Neural progenitor cell (in vitro differentiated cells): ENCODE results near the gene HRC. TPM values are rescaled to one million over a fixed set of nuclear protein-coding genes. Genes with fewer than 3 reads are reported as not detected.
A peak's percentile ranks its signal among the peaks of the same experiment; 100 is the strongest.

Experiments
- DNase-seq: peaks from one replicate; pipeline ENCODE4 v3.0.0-alpha.2; 2016; ENCODE audit warnings: low spot score
- H2AFZ ChIP-seq: fragments of 200-600 bp; sonication (generic); replicated peaks from 2 replicates; pipeline ENCODE4 v1.6.1; 2016; ENCODE audit warnings: antibody characterized with exemption
- H3F3A ChIP-seq: fragments of 200-600 bp; sonication (generic); 2 replicates; pipeline ENCODE4 v1.6.1; 2016; ENCODE audit warnings: antibody characterized with exemption, low read depth
- H3K27ac ChIP-seq: fragments of 200-600 bp; sonication (generic); 2 replicates; pipeline ENCODE4 v1.5.1; 2016; ENCODE audit warnings: mild to moderate bottlenecking
- H3K27me3 ChIP-seq: fragments of 200-600 bp; sonication (generic); 2 replicates; pipeline ENCODE4 v1.6.1; 2016; ENCODE audit warnings: mild to moderate bottlenecking, moderate library complexity
- H3K36me3 ChIP-seq: fragments of 200-600 bp; sonication (generic); 2 replicates; pipeline ENCODE4 v1.5.1; 2016
- H3K4me1 ChIP-seq: fragments of 200-600 bp; sonication (generic); 2 replicates; pipeline ENCODE4 v1.6.1; 2016; ENCODE audit warnings: mixed run types
- H3K4me2 ChIP-seq: fragments of 200-600 bp; sonication (generic); 2 replicates; pipeline ENCODE4 v1.6.1; 2016
- H3K4me3 ChIP-seq: fragments of 200-600 bp; sonication (generic); 2 replicates; pipeline ENCODE4 v1.5.1; 2016
- H3K79me2 ChIP-seq: fragments of 200-600 bp; sonication (generic); 2 replicates; pipeline ENCODE4 v1.6.1; 2016; ENCODE audit warnings: low read depth
- H3K9ac ChIP-seq: fragments of 200-600 bp; sonication (generic); 2 replicates; pipeline ENCODE4 v1.6.1; 2016
- H3K9me3 ChIP-seq: fragments of 200-600 bp; sonication (generic); 2 replicates; pipeline ENCODE4 v1.5.1; 2016; ENCODE audit warnings: low read depth
- H4K20me1 ChIP-seq: fragments of 200-600 bp; sonication (generic); 2 replicates; pipeline ENCODE4 v1.6.1; 2016; ENCODE audit warnings: low read depth
- H3K27ac Mint-ChIP-seq: 3 replicates; pipeline ENCODE4 v1.8.0; 2021; ENCODE audit warnings: mixed read lengths
- H3K27me3 Mint-ChIP-seq: 2 replicates; pipeline ENCODE4 v1.8.0; 2022; ENCODE audit warnings: low read depth, mild to moderate bottlenecking, inconsistent platforms, moderate library complexity, mixed read lengths; ENCODE audit not compliant: insufficient read depth
- H3K36me3 Mint-ChIP-seq: 3 replicates; pipeline ENCODE4 v1.8.0; 2021; ENCODE audit warnings: mixed read lengths
- H3K4me1 Mint-ChIP-seq: 3 replicates; pipeline ENCODE4 v1.8.0; 2021; ENCODE audit warnings: mixed read lengths
- H3K4me3 Mint-ChIP-seq: 3 replicates; pipeline ENCODE4 v1.8.0; 2021; ENCODE audit warnings: mild to moderate bottlenecking, moderate library complexity, mixed read lengths
- H3K9me3 Mint-ChIP-seq: 3 replicates; pipeline ENCODE4 v1.8.0; 2020; ENCODE audit warnings: mixed read lengths
- EZH2 ChIP-seq: fragments of 200-600 bp; sonication (generic); IDR thresholded peaks from 2 replicates; pipeline ENCODE4 v1.6.1; 2017; ENCODE audit warnings: antibody characterized with exemption, mild to moderate bottlenecking, moderate library complexity
- EZH2phosphoT487 ChIP-seq: fragments of 200-600 bp; sonication (generic); IDR thresholded peaks from 2 replicates; pipeline ENCODE4 v1.6.1; 2017; ENCODE audit warnings: antibody characterized with exemption
- total RNA-seq: library from RNA; depleted of rRNA; stranded (reverse); fragments of >200 nt; gene quantifications from 2 replicates; pipeline ENCODE4 v1.2.3, GENCODE V29; 2015; ENCODE audit warnings: low replicate concordance
- TF ChIP-seq, protein P1 (sequence below): fragments of 200-600 bp; sonication (generic); IDR thresholded peaks from 2 replicates; pipeline ENCODE4 v1.5.1; 2017; ENCODE audit warnings: antibody characterized with exemption, mild to moderate bottlenecking

The HRC gene
- total RNA-seq, 1 donor from 2014 or later: not detected

GRCh38 chr19:49152119-49152550 is 3.1 kb downstream of the HRC start:
- TF ChIP-seq, protein P1, sequence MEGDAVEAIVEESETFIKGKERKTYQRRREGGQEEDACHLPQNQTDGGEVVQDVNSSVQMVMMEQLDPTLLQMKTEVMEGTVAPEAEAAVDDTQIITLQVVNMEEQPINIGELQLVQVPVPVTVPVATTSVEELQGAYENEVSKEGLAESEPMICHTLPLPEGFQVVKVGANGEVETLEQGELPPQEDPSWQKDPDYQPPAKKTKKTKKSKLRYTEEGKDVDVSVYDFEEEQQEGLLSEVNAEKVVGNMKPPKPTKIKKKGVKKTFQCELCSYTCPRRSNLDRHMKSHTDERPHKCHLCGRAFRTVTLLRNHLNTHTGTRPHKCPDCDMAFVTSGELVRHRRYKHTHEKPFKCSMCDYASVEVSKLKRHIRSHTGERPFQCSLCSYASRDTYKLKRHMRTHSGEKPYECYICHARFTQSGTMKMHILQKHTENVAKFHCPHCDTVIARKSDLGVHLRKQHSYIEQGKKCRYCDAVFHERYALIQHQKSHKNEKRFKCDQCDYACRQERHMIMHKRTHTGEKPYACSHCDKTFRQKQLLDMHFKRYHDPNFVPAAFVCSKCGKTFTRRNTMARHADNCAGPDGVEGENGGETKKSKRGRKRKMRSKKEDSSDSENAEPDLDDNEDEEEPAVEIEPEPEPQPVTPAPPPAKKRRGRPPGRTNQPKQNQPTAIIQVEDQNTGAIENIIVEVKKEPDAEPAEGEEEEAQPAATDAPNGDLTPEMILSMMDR: no peak
- no peak for TF ChIP-seq EZH2phosphoT487
- H3K27ac ChIP-seq: no peak overlapping the region
- no peaks in the 10 kb centered on the region for H3K36me3 ChIP-seq
- Mint-ChIP-seq H3K9me3 (no peaks in the 10 kb centered on the region), H3K4me1 (peaks cover 30% of the 10 kb centered on the region), H3K4me3 (peak overlapping the region; percentile 96), H3K36me3 (peaks cover 6% of the 10 kb centered on the region), H3K27me3 (peaks cover 10% of the 10 kb centered on the region), H3K27ac (no peak overlapping the region)
- H3K27me3 ChIP-seq: peaks cover 43% of the 10 kb centered on the region
- no peak overlapping the region for H3K4me3 ChIP-seq
- no peak for DNase-seq
- peaks cover 41% of the 10 kb centered on the region for H3F3A ChIP-seq
- H4K20me1 ChIP-seq: peaks cover 10% of the 10 kb centered on the region
- peaks cover 17% of the 10 kb centered on the region for H3K4me1 ChIP-seq
- no peak overlapping the region for H3K4me2 ChIP-seq
- H3K9ac ChIP-seq: no peak overlapping the region
- no peak overlapping the region for H2AFZ ChIP-seq
- no peaks in the 10 kb centered on the region for H3K79me2 ChIP-seq
- H3K9me3 ChIP-seq: no peaks in the 10 kb centered on the region

DNA sequence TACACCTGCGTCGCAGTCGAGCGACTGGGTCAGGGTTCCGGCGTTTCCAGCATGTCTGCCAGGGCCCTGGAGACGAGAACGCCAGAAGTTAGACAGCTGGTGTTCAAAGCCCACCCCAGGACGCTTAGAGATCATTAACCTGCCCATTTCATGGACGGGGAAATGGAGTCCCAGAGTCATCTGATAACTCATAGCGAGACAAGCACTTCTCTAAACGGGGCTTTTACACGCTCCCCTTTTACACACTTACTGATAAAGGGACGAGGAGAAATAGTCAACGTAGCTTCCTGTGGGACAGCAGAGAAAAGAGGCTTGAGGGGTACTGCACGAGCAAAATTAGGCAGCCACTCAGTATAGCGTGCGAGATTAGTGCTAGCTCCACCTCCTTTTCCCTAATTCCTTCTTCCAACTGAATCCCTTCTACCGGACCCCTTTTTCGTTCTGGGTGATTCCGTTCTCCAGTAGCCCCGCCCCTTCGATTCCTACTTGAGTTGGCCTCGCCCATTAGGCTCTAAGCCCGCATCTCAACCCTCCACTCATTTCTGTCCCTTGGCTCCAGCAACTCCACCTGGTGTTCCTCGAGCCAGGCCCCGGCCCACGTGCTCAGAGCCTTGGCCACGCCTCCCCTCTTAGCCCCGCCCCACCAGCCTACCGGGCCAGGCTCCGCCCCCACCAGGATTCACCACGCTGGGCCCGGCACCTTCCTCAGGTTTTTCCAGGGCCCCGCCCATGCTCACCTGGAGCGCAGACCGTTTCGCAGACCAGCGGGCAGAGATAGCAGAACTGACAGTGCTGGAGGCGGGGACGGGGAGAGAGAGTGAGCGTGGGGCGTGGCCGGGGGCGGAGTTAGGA is 3.7 kb downstream of the HRC start:
- TF ChIP-seq EZH2phosphoT487 (no peak), EZH2 (no peak)
- TF ChIP-seq, protein P1: no peak
- Histone ChIP-seq H3K27me3 (peaks cover 43% of the 10 kb centered on the region), H4K20me1 (peaks cover 10% of the 10 kb centered on the region), H3K4me1 (peaks cover 23% of the 10 kb centered on the region), H3K9ac (no peak overlapping the region), H3K79me2 (no peaks in the 10 kb centered on the region), H3K27ac (no peak overlapping the region), H2AFZ (no peak overlapping the region), H3K4me2 (peak overlapping the region; percentile 92), H3K36me3 (no peaks in the 10 kb centered on the region), H3F3A (peaks cover 47% of the 10 kb centered on the region), H3K9me3 (no peaks in the 10 kb centered on the region), H3K4me3 (peak overlapping the region; percentile 67)
- Mint-ChIP-seq H3K9me3 (no peaks in the 10 kb centered on the region), H3K4me1 (peaks cover 36% of the 10 kb centered on the region), H3K36me3 (peaks cover 6% of the 10 kb centered on the region), H3K27ac (peak overlapping the region; percentile 25), H3K27me3 (peaks cover 10% of the 10 kb centered on the region), H3K4me3 (peak overlapping the region; percentile 96)
- peak; percentile 89 for DNase-seq

DNA sequence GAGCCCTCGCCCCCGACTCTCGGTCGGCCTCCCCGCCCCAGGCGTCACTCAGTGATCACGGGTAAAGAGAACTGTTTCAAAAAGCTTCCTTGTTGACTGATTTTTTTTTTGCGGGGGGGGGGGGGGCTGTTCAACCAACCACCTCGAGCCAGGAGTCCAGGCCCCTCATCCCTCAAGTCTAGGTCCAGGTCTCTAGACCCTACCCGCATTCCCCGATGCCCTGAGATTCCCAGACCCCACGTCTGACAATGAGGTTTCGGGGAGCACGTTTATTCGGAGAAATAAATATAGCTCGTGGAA is 4.3 kb downstream of the HRC start:
- H3K27me3 ChIP-seq: peaks cover 38% of the 10 kb centered on the region
- H3K27me3 Mint-ChIP-seq: peaks cover 10% of the 10 kb centered on the region
- peak overlapping the region; percentile 92 for H3K4me2 ChIP-seq
- H3K9me3 Mint-ChIP-seq: no peaks in the 10 kb centered on the region
- H3K4me1 Mint-ChIP-seq: peaks cover 38% of the 10 kb centered on the region
- no peak overlapping the region for H3K27ac ChIP-seq
- peak overlapping the region; percentile 67 for H3K4me3 ChIP-seq
- TF ChIP-seq, protein P1: no peak
- TF ChIP-seq EZH2phosphoT487: no peak
- TF ChIP-seq EZH2: no peak
- peak overlapping the region; percentile 93 for H2AFZ ChIP-seq
- DNase-seq: no peak
- peaks cover 10% of the 10 kb centered on the region for H4K20me1 ChIP-seq
- H3K4me1 ChIP-seq: peaks cover 24% of the 10 kb centered on the region
- peak overlapping the region; percentile 96 for H3K4me3 Mint-ChIP-seq
- no peaks in the 10 kb centered on the region for H3K79me2 ChIP-seq
- peaks cover 52% of the 10 kb centered on the region for H3F3A ChIP-seq
- no peak overlapping the region for H3K27ac Mint-ChIP-seq
- no peaks in the 10 kb centered on the region for H3K36me3 ChIP-seq
- no peak overlapping the region for H3K9ac ChIP-seq
- peaks cover 6% of the 10 kb centered on the region for H3K36me3 Mint-ChIP-seq
- H3K9me3 ChIP-seq: no peaks in the 10 kb centered on the region
